Heart left ventricle (tissue), 13 donors: ENCODE measurements around the gene TLE5.

Experiments
- POLR2A ChIP-seq, 2 donors: fragments of 450-650 bp; IDR thresholded peaks; one replicate each; pipeline ENCODE4 v1.6.1; 2017; ENCODE audit warnings: antibody characterized with exemption in 2 of 2, mild to moderate bottlenecking in 2 of 2, moderate library complexity in 2 of 2
- TF ChIP-seq, protein P1 (sequence below), 12 donors: fragments of 200-600 bp; sonication (generic) in 4 of 12; IDR thresholded peaks; one replicate each; pipeline versions ENCODE4 v1.5.0 to v1.8.0; 2018 to 2022; ENCODE audit warnings: antibody characterized with exemption in 12 of 12, mild to moderate bottlenecking in 5 of 12
- donor health status: ischemic (EF 13 %, LVEDD 7.1; RV severe dilation, severe dysfunction).
- donor health status: DM: no; HTN: yes; CAD: no.
- donor health status: DM: no; HTN: no; CAD: no.
- donor health status: ischemic (EF 25% LVEDD 6.9; RV normal size, moderate dysfunction).
- donor health status: ischemic (EF 25% LVEDD 5.7; RV mildly dilated, moderate dysfunction).
- donor health status: ischemic (EF 35%, LVEDD 5.7; RV mildly dilated, moderate dysfunction).
- donor health status: nonischemic (EF 11% LVEDD 7.7; RV severe dilation, severe dysfunction).
- donor health status: DM: yes; HTN: yes; CAD: no.
- donor health status: PGD.
- donor health status: ischemic (EF 29% LVEDD 5.4; RV normal size, mild dysfunction).
- donor health status: nonischemic (EF 23%, LVEDD 6.1; RV moderate dilation, normal function).

DNA sequence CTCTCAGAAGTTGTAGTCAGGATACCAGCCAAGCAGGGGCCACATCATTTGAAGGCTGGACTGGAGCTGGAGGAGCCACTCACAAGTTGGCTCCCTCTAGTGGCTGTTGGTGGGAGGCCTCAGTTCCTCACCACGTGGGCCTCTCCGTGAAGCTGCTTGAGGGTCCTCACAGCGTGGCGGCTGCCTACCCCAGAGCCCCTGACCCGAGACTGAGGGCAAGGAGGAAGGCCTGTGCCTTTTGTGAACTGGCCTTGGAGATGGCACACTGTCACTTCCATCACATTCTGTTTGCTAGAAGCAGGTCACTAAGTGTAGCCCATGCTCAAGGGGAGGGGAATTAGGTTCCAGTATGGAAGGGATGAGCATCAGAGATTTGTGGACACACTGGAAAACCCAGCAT is 46.5 kb upstream of the TLE5 start:
- TF ChIP-seq, protein P1, sequence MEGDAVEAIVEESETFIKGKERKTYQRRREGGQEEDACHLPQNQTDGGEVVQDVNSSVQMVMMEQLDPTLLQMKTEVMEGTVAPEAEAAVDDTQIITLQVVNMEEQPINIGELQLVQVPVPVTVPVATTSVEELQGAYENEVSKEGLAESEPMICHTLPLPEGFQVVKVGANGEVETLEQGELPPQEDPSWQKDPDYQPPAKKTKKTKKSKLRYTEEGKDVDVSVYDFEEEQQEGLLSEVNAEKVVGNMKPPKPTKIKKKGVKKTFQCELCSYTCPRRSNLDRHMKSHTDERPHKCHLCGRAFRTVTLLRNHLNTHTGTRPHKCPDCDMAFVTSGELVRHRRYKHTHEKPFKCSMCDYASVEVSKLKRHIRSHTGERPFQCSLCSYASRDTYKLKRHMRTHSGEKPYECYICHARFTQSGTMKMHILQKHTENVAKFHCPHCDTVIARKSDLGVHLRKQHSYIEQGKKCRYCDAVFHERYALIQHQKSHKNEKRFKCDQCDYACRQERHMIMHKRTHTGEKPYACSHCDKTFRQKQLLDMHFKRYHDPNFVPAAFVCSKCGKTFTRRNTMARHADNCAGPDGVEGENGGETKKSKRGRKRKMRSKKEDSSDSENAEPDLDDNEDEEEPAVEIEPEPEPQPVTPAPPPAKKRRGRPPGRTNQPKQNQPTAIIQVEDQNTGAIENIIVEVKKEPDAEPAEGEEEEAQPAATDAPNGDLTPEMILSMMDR (IDR thresholded peaks at IDR 0.05): peak; percentile 69 to 87 (median 78)
- no peak for TF ChIP-seq POLR2A (IDR thresholded peaks at IDR 0.05)
